ENCODE results near the gene TMEM260.
"Not testable (repeated sequence)": the region's sequence is repeated elsewhere in the genome, so short reads cannot be mapped to it uniquely, and the experiment has no call there.

Gene TMEM260

DNA sequence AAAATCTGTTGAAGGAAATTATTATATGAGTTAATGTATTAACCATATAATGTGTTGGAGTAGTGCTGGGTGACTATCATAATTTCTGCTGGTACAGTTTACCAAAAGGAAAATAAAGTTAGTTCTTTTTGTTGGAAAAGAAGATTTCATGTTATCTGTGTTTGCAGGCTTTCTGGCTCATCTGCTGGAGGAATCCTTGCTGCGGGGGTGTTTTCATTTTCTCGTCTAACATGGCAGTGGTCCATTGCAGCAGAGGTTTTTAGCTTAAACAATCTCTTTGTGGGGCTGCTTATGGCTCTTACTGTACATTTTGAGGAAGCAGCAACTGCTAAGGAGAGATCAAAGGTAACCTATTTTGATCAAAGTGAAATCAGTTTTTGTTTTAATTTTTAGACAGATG, 24.1 kb downstream of the TMEM260 start:
- DNase-seq = no peak

DNA sequence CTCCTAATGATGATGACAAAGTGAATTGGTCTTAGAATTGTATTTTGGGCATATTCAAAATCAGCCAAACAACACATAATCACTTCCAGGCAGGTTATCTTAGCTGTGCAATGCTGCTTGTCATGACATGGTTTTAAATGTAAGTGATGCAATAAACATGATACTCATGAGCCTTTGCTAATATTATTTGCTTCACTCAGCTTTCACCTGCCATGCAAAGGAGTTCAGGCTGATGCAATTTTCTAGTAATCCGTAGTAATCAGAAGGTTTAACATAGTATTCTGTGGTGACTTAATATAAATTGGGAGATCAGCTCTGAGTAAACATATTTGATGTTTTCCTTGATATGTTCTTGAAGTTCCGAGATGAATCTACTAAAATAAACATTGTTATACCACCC, 29.1 kb downstream of the TMEM260 start:
- no peak for DNase-seq

DNA sequence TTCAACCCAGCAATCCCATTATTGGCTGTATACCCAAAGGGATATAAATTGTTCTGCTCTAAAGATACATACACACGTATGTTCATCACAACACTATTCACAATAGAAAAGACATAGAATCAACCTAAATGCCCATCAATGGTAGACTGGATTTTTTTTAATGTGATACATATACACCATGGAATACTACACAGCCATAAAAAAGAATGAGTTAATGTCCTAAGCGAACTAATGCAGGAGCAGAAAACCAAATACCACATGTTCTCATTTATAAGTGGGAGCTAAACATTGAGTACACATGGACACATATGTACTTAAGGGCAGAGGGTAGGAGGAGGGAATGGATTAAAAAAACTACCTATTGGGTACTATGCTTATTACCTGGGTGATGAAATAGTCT, 32.1 kb downstream of the TMEM260 start:
- DNase-seq = not testable (repeated sequence)

DNA sequence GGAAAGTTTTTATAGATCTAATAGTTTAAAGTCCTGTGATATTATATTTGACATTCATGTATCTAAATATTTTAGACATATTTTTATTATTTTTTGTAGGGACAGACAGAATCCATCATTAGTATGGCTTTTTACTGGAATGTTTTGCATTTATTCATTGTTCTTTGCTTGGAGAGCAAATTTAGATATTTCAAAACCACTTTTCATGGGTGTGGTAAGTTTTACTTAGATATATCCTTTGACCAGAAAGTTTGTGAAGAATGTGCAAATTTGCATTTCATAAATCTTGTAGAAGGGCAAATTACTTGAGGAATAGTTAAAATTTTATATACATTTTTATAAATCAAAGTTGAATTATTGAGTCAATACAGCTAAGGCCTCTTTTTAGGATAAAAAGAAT, 37.5 kb downstream of the TMEM260 start:
- DNase-seq = no peak

DNA sequence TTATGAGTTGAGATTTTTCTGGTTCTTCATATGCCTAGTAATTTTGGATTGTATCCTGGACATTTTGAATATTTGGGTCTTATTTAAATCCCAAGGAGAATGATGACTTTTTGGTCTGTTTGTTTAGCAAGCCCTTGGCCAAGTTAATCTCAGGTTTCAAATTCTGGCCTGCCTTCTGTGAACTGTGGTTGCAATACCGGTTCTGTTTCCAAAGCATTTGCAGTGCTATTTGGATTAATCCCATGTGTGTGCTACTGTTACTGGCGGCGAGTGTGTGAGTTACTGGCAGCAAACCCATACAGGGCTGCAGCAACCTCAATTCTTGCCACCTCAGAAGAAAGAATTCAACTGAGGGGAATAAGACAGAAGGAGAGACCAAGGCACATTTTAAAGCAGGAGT, 51.1 kb downstream of the TMEM260 start:
- DNase-seq = no peak

DNA sequence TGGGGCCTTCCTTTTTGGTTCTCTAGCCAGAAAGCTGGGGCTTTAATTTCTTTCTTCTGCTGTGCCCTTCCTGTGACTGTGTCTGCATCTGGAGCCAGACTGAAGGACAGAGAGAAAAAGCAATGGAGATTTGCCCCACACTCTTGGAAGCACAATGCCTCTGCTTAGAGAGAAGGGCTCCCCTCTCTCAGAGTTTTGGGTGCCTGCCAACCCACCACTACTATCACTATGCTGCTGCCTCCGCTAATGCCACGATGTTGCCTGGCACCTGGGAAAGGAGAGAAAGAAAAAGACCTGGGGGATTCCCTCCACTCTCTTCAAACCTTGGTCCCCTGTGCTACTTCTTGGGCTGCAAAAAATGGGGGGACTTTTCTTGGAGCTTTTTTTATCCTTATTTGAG, 52.6 kb downstream of the TMEM260 start:
- no peak for DNase-seq

DNA sequence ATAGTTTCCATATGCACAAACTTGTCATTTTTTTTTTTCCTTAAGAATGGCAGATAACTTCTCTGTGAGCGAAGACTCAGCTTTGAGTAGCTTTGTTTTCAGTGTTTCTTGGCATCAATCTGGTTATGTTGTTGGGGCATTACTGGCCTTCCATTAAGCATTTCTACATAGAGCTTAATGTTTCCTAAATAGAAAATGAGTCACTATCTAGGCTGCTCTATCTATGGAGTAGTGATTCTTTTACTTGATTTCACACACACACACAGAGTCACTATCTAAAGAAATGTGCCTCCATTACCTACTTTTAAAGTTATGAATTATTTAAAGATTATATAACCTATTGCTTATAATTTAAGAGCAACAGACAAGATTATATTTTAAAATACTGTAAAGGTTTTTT, 53.9 kb downstream of the TMEM260 start:
- no peak for DNase-seq

DNA sequence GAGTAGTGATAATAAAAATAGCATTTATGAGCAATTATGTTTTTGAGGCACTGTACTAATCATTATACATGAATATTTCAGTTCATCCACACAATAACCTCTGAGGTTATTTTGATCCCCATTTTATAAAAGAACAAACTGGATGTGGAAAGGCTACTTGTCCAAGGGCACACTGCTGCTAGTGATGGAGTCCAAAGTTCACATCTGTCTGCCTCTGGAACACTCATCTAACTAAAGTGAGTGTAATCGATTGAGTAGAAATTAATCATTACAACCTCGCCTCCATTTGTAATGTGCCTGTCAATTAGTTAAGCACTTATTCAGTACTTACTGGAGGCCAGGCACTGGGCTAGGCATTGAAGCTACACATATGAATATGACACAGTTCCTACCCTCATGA, 55.4 kb downstream of the TMEM260 start:
- DNase-seq = no peak

DNA sequence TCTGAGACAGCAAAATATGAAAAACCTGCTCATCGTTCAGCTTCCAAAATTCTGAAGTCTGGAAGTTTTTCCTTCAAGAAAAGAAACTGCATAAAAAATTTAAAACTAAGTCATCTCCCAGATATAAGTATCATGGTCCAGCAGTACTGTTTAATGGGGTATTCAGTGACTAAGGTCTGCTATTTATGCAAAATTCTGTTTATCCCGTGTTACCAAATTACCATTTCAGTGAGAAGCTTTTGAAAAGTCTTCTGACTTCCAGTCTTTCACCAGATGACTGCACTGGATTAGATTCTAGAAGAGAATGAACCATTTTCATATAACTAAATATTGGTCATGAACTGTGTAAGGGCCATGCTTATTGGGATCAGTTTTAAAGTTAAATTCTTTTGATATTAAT, 67.9 kb downstream of the TMEM260 start:
- DNase-seq = no peak

DNA sequence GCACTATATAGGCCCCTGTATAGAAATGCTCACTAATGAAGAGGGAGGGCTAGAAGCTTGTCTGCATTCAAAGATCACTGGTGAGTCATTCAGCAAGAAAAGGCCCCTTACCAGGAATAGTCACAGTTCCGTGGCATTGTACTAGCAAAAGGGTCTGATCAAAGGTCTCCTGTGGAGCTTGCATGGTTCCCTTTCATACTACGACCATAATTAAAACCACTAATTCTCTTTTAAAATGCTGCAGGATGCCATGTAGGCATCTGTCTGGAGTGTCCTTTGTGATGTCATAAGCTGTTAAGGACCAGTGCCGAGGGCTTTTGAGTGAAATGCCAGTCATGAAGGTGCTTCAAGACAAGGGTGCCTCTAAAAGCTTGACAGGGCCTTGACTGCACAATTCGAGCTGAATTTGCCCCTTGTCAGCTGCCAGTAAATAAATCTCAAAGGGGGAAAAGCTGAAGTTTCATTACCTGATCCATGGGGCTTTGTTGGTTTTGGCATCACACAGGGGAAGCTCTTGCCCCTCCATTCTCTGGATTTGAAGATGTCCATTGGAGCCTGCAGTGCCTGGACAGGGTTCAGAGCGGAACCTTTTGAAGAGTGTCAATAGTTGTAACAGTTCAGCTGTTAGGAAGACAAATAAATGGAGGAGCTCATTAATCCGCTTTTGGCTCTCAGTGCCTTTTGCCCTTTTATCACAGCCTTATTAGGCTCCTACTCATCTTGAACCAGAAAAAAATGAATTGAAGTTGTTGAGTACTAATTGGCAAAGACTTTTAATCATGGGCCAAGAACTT, 69.1 kb downstream of the TMEM260 start:
- DNase-seq = no peak

DNA sequence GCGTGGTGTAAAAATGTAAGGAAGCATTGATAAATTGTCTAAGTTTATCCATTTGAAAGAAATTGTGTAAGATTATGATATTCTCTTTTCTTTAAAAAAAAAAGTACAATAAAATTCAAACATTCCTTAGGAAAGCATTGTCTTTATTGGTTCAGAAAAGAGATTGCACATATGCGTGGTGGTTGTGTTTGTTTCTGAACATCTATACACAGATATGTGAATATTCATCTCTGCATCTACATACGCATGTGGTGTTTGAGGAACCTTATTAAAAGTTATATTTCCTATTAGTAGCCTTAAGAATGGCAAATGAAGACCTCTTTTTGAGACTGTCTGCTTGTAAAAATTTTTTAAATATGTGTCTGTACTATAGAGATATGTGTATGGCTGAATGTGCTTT, 69.8 kb downstream of the TMEM260 start:
- DNase-seq = no peak

DNA sequence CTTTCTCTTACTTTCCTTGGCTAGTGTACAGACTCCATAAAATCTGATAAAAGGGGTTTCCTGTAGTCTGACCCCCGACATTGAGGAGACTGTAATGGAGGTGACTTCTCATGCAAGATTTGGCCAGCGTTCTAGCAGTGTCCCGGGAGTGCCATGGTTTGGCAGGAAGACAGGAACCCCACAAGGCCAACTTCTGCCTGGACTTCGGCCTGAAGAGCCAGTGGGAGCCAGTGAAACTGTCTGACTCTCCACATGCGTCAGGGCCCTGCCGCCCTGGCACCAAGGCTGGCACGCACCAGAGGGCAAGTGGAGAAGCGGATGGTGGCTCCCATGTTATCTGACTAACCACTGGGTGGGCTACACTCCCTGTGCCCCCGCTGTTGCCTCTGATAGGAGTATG, 70.5 kb downstream of the TMEM260 start:
- no peak for DNase-seq

DNA sequence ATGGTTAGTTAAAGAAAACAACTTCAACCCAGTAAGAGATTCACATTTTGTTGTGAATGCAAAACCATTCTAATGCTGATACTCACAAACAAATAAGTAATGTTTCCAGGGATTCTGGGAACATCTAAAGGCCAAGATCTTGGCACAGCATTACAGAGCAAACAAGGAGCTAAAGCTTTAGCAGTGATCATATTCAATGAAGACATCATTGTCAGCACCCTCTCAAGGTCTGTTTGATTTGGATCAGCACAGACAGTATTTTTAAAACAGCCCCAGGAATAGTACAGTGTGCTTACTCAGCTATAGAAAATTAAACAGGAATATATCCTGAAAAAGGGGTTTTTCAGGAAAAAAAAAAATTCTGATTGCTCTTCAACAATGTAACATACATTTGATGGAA, 71.4 kb downstream of the TMEM260 start:
- DNase-seq = no peak

DNA sequence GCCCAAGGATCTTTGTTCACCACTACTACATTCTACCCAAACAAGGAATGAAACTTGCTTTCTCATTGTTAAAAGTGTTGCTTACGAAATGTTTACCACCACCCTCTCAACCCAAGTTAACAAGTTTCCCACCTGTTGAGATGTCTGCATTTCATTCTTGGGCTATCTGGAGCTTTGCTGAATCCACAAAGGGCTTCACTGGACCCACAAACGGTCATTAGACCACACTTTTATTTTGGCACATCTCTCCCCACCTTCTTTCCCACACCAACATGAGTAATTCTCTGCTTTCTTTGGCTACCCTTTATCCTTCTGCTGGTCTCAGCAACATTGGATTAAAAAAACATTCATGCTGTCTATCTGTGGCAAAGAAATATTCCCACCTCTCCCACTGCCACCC, 78.0 kb downstream of the TMEM260 start:
- no peak for DNase-seq

DNA sequence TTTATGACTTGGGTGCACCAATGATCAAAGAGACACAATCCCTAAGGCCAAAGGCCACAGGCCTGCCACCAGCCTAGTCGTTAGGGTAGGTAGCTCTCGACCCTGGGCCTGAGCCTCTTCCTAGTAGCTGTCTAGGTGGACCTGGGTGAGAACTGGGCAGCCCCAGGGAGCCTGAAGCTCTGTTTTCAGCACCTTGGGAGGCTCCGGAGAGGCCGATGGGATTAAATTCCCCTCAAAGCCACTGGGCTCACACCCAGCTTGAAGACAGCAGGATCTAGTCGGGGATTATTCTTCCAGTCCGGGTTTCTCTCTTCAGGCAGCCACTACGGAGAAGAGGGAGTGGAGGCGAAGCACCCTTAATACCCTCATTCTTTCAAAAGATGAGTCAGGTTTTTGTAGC, 79.8 kb downstream of the TMEM260 start:
- DNase-seq = no peak

DNA sequence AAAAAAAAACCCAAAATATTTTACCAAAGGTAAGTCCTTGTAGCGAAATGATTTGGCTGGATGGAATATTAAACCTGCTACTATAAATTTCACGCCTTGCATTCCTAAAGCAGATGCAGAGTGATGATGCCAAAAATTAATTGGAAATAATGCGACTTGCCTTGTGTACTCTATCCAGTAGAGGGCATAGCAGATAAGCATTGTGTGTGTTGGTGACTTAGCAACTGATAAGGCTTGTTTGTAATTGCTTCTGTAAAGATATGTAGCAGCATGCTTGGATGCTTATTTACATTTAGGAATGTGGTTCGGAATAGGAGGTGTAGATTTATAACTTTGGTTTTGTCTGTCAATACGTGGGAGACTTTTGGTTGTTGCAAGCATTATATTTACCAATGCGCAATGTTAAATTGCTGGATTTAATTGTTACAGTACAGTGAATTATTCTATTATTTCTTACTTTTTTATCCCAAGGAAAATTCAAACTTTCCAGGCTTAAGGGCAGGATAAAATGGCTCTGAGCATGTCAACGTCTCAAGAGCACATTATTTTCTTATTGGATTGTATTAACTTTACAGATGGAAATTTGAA, 80.5 kb downstream of the TMEM260 start:
- peak; percentile 29 for DNase-seq

DNA sequence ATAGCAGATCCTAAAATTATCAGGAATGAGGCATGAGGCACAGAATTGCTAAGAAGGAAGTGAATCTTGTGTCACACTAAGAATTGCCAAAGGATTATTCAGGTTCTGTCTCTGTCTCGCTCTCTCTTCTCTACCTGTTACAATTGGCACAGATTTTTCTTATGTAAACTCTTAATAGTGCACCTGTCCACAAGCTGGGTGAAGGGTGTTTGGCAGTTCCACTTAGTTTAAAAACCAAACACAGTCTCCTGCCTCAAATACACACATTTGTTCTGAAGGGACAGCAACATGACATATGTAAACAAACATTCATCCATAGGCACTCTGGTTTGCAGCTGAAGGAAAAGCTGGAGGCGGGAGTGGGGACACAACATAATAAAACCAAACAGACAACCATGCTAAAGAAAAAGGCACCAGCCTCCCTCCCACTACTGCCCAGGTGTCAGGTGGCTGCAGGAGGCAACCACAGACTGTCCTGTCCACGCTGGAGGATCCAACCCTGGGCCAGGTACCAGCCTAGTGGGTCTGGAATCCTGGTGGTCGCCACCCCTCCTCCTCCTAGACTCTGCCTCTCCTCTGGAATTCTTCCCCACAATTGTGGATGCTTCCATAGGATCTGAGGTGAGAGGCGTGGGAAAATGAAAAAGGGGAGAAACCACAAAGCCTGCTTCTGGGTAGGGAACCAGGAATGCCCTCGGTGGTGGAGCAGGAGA, 81.2 kb downstream of the TMEM260 start:
- no peak for DNase-seq

DNA sequence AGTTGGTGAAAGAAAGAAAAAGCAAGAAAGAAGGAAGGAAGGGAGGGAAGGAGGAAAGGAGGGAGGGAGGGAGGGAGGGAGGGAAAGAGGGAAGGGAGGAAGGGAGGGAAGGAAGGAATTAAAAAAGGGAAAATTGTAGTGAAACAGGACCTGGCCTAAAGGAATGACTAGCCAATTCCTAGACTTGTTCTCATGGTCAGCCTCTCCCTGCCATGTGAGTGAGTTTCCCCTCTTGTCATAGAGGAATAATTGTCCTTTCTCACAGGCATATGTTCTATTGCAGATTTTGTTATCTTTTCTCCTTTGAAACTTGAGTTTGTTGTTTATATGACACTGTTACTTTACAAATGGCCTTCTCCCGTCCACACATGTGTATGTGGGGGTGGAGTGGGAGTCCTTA, 81.9 kb downstream of the TMEM260 start:
- DNase-seq = no peak

DNA sequence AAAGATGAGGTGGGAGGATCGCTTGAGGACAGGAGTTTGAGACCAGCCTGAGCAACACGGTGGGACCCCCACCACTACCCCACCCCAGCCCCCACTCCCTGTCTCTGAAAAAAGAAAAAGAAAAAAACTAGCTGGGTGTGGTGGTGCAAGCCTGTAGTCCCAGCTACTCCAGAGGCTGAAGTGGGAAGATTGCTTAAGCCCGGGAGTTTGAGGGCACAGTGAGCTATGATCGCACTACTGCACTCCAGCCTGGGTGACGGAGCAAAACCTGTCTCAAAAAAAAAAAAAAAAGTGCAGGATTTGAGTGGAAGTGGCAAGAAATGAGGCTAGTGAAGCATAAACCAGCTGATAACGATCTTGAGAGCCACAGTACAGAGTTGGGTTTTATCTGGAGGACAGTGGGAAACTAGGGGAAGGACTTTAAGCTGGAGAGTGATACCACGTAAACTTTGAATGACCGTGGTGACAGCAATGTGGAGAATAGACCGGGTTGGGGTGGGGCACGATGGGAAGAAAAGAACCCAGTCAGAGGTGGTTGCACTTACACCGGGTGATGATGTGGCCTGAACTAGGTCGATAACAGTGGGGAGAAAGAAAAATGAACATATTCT, 85.3 kb downstream of the TMEM260 start:
- no peak for DNase-seq

DNA sequence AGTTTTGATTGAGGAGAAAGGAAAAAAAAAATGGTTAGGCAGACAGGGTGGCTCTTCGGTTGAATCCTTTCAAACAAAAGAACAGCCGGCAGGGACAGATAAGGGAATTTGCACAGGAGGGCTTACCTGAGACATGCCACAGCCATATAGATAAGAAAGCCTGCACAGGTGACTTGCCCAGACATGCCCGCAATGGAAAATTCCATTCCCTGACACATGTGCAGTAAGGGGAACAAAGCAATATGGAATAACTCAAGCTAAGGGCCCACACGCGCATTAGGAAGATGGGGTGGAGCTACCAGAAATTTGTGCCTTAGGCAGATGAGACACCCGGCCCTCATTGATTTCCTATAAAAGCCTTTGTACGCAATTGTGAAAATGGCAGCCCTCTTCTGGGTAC, 86.7 kb downstream of the TMEM260 start:
- DNase-seq = no peak

DNA sequence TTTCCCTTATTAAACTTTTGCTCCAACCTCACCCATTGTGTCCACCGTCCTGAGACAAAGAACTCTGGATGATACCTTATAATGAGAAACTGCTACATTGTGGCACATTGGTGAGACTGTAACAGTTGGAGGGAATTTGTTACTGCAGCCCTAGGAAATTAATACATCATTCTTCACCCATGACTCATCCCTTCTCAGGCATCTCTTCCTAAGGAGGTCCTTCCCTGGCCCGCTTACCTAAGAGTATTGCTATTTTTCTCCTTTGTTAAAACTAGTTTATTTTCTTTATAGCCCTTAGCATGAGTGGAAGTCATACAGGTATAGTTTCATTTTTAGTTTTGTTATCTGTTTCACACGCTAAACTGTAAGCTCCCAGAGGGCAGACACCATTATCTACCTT, 87.1 kb downstream of the TMEM260 start:
- no peak for DNase-seq

DNA sequence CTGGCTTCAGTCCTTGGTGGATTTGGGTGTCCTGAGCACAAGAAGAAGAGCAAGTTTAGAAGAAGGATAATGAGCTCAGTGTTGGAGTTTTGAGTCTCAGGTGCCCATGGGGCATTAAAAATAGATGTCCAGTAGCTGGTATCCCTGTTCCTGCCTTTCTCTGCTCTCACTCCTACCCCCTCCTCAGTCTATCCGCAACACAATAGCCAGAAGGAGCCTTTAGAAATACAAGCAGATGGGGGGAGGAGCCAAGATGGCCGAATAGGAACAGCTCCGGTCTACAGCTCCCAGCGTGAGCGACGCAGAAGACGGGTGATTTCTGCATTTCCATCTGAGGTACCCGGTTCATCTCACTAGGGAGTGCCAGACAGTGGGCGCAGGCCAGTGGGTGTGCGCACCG, 87.7 kb downstream of the TMEM260 start:
- DNase-seq = not testable (repeated sequence)

DNA sequence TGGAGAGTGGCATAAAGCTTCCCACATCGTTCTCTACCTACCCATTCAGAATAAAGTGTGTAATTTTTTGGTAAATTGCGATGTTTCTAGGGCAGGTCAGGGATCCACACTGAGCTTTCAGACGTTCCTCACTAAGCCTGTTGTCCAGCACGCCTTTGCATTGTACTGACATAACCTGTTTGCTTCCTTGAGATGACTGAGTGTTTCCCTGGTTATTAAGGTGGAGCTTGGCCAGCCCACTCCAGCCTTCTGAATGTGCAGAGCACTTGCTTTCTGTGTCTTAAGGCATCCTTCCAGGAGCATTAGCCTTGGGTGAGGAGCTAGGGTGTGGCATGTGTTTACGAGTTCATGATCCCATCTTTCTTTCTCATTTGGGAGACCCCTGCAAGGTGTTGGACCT, 96.4 kb downstream of the TMEM260 start:
- DNase-seq = no peak

DNA sequence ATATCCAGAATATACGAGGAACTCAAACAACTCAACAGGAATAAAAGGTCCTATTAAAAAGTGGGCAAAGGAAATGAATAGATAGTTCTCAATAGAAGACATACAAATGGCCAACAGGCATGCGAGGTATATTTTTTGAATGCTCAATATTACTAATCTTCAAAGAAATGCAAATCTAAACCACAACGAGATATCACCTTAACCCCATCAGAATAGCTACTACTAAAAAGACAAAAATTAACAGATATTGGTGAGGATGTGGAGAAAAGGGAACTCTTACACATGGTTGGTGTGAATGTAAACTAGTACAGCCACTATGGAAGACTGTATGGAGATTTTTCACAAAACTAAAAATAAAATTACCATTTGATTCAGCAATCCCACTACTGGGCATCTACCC, 99.2 kb downstream of the TMEM260 start:
- no peak for DNase-seq

All from activated CD4-positive, alpha-beta T cell treated with anti-CD3 and anti-CD28 coated beads, Interleukin-2, amount 50 U/mL, for 16 hours (primary cell).